Stimulated activated CD8-positive, alpha-beta memory T cell treated with anti-CD3 and anti-CD28 coated beads, Interleukin-12 subunit alpha, Interleukin-12 subunit beta, amount 100 ng/mL, for 24 hours (primary cell): Measurements from ENCODE around the gene IGF2R.
"Not testable (repeated sequence)": the region's sequence is repeated elsewhere in the genome, so short reads cannot be mapped to it uniquely, and the experiment has no call there.

Experiments
- DNase-seq: peaks from one replicate; pipeline ENCODE4 v3.0.0-alpha.2; 2020; ENCODE audit errors: extremely low read depth

The IGF2R gene

DNA sequence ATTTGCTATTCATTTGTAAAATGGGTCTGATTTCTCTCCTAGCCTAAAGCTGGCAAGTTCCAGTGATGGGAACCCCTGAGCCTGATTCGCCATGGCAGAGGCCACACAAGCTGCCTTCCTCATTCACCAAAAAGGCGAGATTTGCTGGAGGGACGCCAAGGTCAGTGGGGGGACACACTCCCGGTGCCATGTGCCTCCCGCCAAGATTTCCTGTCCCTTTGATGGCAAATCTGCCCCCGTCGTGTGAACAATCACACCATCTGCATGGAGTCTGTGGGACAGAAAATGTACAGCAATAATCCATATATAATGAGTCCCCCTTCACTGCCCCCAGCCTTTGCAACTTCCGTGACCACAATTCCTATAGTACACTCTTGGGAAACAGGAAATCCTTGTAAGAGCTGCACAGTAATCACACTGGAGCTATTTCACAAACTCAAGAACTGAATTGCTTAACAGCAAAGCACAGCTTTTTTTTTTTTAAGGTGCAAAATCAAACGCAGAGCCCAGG lies 15.7 kb upstream of the IGF2R start:
- DNase-seq = no peak

DNA sequence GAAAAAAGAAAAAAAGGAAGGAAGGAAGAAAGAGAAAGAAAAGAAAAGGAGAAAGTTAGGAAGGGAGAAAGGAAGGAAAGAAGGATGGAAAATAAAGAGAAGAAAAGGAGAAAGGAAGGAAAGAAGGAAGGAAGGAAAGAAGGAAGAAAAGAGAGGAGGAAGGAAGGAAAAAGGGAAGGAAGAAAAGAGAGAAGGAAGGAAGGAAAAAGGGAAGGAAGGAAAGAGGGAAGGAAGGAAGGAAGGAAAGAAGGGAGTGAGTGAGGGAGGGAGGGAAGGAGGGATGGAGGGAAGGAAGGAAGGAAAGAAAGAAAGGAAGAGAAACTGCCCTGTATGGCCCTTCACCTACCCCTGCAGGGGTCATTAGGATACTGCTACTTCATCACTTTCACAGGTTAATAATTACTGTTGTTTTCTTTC lies 12.9 kb upstream of the IGF2R start:
- DNase-seq = no peak

DNA sequence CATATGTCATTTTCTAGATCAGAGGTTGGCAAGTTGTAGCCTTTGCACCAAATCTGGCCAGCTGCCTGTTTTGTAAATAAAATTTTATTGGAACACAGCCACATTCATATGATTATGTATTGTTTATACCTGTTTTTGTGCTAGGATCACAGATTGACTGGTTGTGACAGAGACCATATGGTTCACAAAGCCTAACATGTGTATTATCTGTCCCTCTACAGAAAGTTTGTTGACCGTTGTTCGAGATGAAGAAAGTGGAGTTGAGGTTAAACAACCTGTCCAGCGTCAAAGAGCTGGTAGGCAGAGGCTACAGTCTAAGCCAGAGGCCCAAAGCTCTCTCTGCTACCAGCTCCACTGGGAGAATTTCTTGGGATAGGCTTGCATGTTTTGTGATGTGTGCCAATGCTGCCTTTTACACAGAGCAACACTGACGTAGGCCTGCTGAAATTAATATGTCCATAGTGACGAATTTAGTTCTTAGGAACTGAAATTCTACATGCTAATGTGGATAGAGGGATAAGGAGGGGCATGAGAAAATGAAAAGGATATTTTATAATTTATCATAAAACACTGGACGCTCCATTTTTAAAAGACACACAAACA lies 11.7 kb upstream of the IGF2R start:
- DNase-seq = no peak

DNA sequence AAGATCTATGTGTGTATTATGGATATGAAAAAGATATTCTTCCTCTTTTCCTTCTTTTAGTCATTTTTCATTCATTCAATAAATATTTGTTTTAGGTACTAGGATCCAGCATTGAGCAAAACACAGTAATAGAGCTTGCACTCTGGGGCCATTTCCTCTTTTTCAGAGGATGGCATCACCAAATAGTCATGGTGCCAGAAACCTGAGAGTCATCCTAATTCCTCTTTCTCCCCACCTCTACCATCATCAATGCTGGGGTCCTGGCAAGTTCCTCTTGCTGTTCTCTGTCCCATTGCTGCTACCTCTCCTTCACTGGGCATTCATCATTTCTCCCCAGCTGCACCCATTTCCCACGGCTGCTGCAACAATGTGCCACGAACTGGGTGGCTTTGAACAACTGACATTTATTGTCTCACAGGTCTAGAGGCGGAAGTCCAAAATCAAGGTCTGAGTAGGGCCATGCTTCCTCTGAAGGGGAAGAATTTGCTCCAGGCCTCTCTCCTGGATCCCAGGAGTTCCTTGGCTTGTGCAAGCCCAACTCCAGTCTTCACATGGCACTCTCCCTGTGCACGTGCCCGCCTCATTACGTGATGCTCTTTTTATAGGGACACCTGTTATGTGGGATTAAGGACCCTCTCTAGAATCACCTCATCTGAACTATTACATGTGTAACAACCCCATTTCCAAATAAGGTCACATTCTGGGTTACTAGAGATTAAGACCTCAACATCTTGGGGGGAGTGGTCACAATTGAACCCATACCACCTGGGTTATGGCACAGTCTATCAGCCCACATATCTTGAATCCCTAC lies 9.5 kb upstream of the IGF2R start:
- no peak for DNase-seq

DNA sequence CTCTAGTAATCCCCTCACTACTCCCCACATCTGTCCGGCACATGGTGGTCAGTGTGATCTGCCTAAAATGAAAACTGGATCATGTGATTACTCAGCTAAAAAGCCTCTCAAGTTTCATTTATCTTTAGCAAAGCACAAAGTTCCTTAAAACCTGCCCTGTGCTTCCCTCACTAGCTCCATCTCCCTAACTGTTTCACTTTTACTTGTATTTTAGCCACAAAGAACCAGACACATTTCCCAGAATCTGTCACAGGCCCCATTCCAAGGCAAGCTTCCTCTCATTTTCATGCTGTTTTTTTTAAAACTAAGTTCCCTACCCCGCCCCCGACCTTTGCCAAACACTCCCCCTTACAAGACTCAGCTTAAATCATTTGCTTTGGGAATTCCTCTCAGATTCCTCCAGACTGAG lies 8.9 kb upstream of the IGF2R start:
- DNase-seq = no peak

DNA sequence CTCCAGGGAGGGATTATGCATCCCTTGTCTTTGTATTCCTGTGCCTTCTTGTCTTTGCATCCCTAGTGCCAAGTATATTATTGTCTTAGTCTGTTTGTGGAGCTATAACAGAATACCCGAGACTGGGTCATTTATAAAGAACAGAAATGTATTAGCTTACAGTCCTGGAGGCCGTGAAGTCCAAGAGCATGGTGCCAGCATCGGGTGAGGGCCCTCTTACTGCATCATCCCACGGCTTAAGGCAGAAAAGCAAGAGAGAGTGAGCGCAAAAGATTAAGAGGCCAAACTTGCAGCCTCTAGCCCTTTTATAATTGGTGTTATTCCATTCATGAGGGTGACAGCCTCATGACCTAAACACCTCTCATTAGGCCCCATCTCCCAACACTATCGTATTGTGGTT lies 8.4 kb upstream of the IGF2R start:
- no peak for DNase-seq

DNA sequence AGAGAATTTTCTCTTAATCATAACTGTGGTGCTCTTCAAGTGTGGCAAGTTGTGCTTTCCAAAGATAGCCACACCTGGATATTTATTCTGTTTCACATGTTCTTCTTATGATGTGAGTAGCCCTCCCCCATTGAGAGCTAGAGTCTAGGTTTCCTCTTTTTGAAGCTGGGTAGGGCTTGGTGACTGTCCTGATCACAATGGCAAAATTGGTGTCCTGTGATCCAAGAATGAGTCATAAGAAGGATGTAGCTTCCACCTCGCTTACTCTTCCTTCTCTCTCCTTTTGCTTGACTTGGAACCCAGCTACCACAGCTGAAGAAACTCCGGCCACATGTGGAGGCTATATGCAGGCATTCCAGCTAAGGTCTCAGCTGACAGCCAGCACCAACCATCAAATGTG lies 7.4 kb upstream of the IGF2R start:
- no peak for DNase-seq

DNA sequence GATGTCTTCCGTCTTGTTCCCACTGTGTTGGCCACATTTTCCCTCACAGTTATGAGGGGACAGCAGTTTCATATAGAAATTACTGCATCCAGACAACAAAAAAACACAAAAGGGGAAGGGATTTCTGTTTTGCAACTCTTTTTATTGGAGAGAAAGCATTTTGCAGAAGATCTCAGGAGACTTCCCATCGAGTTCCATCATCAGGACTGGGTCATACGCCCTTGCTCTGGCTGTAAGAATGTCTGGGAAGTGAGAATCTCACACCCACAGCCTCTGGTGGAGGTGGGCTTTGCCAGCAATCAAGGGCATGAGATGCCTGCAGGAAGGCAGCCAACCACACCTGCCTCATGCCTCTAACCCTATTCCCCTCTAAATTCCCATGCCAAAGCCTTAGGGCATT lies 5.8 kb upstream of the IGF2R start:
- no peak for DNase-seq

DNA sequence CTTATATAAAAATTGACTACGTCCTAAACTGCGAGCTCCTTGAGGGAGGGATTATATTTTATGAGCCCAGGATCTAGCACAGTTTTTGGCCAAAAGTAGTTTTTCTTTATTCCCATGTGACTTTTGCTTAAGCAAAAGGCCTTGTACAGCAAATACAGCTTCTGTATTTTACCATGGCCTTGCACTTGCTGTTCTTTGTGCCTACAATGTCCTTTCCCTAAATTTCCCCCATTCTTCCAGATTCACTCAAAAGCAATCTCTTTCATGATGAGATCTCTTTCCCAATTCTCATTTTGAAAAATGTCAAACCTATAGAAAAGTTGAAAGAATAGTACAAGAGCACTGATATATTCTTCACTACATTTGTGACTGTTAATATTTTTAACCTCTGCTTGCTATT lies 4.8 kb upstream of the IGF2R start:
- no peak for DNase-seq

DNA sequence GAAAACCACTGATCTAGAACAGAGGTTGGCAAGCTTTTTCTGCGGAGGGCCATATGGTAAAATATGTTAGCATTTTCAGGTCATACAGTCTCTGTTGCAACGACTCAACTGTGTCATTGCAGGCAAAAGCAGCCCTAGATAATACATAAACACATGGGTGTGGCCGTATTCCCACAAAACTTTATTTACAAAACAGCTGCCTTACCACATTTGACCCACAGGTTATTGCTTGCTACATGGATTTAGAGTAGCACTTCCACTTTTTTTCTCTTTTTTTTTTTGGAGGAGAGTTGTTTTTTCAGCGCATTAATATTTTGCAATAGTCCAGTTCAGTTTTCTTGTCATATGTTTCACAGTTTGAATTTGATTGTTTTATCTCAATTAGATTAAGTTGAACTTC lies 2.5 kb upstream of the IGF2R start:
- no peak for DNase-seq

DNA sequence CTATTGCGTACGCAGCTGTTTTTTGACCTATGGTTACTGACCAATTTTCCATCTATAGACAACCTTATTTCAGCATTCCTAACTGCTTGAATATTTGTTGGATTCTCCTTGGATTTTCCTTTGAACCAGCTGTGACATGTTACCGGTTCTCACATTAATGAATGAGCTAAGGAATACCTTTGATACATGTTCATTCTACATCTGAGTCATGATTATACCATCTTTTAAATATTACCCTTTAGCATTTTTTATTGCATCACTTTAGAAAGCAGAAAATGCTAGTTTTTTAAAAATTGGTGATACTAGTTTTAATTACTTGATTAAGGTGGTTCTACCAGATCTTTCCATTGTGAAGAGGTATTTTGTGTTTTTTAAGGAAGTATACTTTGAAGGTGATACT lies 1.9 kb upstream of the IGF2R start:
- no peak for DNase-seq

DNA sequence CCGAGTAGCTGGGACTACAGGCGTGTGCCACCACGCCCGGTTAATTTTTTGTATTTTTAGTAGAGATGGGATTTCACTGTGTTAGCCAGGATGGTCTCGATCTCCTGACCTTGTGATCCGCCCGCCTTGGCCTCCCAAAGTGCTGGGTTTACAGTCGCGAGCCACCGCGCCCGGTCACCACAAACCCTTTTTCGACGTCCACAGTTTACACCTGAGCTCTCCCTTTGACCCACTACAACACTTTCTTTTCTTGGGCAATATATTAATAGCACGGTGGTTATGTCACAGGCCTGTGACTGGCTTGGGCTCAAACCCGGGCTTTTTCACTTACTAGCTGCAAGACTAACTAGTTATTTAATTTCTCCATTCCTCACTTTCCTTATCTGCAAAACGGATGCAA lies 1.3 kb upstream of the IGF2R start:
- DNase-seq = not testable (repeated sequence)

DNA sequence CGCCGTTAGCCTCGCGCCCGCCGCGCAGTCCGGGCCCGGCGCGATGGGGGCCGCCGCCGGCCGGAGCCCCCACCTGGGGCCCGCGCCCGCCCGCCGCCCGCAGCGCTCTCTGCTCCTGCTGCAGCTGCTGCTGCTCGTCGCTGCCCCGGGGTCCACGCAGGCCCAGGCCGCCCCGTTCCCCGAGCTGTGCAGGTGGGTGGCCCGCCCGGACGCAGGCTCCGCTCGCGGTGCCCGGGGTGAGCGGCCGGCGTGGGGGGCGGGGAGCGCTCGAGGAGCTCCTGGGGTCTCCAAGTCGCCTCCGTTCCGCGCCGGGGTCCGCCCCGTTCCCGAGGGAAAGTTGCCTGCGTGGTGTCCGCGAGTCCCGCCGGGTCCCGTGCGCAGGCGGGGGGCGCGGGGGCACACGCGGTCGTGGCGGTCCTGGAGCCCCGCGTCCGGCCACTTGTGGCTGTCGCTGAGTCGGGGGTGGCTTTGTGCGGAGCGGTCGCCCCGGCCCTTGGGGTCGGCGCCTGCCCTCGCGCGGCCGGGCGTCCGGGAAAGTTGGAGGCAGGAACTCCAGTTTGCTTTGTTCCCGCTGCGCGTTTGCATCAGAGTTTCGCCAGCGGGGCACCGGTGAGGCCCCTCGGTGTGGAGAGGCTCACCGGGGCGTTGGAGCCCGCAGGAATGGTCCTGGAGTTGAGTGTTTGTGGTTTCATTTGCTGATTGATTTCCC lies 476 bp downstream of the IGF2R start:
- DNase-seq = no peak

DNA sequence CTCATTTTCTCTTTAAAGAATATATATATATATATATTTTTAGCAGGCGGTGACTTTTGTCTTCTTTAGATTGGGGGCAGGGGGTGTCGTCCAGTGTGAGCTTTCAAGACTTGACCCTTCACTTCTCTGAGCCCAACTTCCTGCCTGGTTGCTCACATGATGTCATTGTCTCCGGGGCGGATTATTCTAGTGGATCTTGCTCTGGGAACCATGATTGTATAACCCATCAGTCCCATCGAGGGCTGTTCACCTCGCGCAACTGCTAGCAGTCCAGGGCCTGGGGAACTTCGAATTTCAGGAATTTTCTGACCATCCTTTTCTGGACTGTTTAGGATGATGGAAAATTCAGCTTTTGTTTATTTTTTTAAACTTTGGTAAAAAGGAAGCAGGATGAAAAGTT lies 1.0 kb downstream of the IGF2R start:
- no peak for DNase-seq

DNA sequence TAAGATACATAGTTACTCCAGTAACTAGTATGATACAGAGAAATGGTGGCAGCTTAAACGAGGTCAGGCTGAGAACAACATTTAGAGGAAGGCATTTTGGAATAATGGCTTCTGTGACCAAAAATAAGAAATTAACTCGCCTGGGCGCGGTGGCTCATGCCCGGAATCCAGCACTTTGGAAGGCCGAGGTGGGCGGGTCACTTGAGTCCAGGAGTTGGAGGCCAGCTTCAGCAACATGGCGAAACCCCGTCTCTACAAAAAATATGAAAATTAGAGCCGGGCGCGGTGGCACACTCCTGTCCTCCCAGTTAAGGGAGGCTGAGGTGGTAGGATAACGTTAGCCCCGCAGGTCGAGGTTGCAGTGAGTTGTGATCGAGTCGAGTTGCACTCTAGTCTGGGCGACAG lies 1.8 kb downstream of the IGF2R start:
- no peak for DNase-seq

DNA sequence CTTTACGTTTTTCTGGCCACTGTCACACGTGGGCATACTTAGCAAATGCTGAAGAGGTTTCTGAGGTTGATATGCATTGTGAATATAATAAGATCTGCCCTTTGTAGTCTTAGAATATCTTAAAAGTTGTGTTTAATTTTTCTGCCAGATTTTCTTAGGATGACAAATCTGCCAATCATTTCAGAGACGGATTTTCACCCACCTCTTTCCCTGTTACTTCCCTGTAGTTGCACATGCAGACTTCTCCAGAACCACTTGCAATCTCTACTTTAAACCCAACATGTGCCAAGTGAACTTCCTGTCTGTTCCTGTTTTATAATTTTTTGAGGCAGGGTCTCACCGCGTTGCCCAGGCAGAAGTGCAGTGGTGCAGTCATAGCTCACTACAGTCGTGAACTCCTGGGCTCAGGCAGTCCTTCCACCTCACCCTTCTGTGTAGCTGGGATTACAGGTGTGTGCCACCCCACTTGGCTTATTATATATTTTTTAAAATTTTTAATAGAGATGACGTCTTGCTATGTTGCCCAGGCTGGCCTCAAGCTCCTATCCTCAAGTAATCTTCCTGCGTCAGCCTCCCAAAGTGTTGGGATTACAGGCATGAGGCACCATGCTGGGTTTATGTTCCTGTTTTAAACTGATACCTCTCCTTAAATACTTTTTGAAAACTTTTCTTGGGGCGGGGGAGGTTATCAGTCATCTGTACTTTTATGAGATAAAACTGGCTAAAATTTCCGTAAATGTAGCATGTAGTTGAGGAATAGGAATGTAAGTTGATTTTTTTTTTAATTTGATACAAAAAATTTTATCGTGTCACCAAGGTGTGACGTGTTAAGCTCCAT lies 2.7 kb downstream of the IGF2R start:
- no peak for DNase-seq

DNA sequence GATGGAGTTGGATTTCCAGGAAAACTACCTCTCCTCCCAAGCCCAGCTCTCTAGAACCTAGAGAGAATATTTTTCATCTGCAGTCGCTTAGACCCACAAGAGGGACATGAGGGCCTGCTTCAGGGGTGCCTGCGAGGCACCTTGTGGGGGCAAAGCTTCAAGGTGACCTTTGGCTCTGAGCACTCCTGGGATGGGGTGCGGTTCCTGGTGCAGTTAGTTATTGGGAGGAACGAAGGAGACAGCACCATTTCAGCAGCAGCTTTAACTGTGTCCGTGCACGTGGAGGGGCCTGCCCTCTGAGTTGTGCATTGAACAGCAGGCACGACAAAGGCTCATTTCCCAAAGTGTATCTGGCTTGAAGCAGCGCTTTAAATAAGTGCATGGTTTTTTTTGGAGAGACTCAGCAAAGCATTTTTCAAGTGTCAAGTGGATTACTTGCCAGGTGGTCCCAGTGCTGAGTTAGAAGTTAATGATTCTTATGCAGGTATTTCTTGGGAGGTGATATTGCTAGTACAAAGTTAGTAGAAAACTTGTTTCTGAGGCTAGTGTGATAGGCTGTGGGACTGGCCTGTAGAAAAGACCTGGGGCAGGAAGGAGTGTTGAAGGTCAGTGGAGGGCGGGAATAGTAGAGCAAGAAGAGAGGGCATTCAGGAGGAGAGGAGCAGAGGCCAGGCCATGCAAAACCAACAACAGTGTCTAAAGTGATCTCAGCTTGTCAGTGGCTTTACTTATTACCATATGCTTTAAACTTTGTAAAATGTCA lies 3.8 kb downstream of the IGF2R start:
- DNase-seq = no peak

DNA sequence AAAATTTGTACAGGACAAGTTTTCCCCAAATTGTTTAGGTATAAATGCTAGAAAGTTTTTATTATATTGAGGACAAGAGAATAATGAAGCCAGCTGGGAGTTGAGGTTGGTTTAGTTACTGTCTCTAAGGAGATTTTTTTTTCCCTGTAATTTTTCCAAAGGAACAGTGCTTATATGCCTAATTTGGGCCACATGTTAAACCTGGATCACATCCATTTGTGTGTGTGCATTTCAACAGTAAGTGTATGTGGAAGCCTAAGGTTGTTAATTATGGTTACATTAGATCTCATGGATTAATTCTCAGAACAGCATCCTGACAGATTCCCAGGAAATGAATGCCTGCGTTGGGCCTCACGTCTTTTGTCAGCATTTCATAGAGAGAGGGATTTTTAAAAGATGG lies 4.5 kb downstream of the IGF2R start:
- no peak for DNase-seq

DNA sequence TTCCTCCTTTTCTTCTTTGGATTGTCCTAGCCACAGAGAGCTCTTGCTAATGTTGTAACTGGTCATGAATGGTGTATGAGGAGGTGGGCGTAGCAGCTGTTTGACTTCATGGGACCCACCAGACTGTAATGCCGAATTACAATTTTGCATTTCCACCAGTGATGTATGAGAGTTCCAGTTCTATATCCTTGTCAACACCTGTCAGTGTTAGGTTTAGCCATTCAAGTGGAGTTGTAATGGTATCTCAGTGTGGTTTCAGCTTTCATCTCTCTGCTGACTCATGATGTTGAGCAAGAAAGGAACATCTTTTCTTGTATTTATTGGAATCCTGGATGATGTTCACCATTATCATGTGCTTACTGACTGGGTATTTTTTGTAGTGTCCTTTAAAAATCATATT lies 5.1 kb downstream of the IGF2R start:
- DNase-seq = no peak

DNA sequence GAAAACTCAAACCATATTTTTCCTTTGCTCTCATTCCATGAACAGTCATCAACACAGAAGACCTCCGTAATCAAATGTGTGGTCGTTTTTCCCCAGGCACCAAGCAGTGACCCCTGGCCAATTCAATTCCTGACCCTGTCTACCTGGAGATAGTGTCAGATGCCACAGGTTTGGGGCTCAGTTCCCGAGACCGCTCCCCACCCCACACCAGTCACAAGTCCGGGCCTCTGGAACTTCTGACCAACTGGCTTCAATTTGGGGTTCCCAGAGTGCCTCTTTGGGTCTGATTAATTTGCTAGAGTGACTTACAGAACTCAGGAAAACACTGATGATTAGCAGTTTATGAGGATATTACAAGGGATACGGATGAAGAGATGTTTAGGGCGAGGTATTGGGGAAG lies 6.0 kb downstream of the IGF2R start:
- no peak for DNase-seq

DNA sequence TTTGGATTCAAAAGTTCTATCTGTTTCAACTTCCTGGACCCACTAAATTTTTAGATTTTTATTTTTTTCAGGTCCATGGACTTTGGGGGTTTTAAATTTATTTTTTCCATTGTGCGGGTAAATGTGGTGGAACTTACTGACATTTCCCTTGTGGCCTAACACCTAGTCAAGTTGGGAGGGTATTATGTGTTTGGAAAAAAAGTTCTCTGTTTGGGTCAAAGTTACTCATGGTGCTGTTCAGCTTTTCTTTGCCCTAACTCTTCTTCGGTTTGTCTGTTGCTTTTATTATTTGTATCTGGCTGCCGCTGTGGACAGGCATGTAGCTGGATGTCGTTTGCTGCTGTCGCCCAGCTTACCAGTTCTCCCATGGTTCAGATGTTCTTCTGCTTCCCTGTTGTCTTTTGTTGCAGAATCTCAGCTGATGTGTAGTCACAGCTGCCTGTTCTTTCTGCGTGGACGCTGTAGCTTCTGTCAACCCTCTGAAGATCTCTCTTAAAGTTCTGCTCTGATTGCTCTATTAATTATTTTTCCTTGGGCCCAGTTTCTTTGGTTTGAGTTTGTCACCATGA lies 7.9 kb downstream of the IGF2R start:
- DNase-seq = no peak
